ENCODE data around the gene CMTM1.

DNA sequence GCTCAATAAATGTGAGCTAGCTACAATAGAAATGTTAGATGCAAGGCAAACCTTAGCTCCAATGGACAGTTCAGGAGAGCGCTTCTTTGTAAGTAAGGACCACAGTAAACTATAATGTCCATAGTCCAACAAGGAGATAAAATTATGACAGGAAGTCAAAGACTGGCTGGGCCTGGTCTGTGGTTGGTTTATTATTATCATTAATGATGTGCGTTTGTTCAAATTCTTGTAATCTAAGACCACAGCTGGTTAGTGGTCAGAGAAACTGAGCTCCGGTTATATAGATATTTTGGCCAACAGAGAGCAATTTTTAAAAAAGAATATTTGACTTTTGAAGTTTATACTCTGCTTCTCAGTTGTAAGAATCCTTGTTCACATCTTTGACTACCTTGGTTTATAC is 8.3 kb downstream of the CMTM1 start:
- TF ChIP-seq, protein P1, sequence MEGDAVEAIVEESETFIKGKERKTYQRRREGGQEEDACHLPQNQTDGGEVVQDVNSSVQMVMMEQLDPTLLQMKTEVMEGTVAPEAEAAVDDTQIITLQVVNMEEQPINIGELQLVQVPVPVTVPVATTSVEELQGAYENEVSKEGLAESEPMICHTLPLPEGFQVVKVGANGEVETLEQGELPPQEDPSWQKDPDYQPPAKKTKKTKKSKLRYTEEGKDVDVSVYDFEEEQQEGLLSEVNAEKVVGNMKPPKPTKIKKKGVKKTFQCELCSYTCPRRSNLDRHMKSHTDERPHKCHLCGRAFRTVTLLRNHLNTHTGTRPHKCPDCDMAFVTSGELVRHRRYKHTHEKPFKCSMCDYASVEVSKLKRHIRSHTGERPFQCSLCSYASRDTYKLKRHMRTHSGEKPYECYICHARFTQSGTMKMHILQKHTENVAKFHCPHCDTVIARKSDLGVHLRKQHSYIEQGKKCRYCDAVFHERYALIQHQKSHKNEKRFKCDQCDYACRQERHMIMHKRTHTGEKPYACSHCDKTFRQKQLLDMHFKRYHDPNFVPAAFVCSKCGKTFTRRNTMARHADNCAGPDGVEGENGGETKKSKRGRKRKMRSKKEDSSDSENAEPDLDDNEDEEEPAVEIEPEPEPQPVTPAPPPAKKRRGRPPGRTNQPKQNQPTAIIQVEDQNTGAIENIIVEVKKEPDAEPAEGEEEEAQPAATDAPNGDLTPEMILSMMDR (IDR thresholded peaks at IDR 0.05; ENCODE audit: low read length): no peak
- no peak for TF ChIP-seq EZH2phosphoT487 (IDR thresholded peaks at IDR 0.05; ENCODE audit: low read length)
